GM12873 (cell line): ENCODE results near the gene LHX4.

Experiments used
- TF ChIP-seq, protein P1 (sequence below): IDR thresholded peaks from 2 replicates; pipeline ENCODE4 v1.5.1; 2012; ENCODE audit warnings: low read depth, mild to moderate bottlenecking, moderate library complexity, low read length, control low read depth; ENCODE audit not compliant: insufficient read depth; ENCODE audit errors: missing control alignments

The LHX4 gene

DNA sequence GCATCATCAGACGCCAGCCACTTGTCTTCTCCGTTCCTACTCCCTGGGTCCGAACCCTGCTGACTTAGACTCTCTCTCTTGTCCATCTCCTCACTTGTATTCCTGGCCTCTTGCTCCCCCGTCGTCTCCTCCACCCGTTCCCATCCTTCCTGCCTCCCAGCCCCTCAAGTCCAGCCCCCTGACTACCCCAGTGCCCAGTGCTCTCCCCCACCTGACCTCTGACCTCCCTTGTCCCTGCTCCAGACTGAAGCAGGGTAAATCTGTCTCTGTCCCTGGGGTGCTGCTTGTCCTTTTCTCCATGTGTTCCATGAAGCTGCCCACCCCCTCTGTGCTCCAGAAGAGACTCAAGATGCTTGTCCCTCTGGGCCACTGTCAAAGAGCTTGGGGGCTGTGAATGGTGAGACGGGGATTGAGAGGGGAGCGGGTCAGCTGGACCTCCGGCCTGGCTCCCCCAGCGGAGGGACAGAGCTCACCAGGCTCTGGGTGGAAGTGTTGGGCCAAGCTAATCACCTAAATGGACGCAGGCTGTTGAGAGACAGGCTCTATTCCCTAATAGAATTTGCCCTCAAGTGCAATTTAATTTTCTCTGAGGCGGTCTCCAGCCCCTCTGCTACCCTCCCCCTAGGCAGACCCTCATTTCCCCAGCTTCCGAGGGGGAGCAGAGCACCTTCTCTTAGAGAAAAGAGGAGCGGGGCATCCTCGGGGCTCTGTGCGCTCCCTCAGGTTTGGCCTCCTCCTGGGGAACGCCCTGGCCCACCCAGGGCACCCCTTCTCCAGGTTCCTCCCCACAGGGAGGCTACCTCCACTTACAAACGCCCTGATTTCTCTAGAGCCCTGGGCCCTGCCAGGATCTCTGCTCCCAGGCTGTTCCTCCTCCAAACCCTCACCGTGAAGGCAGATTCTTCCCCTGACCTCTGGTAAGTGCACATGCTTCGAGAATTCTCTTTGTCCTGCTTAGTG is 11.0 kb upstream of the LHX4 start:
- TF ChIP-seq, protein P1, sequence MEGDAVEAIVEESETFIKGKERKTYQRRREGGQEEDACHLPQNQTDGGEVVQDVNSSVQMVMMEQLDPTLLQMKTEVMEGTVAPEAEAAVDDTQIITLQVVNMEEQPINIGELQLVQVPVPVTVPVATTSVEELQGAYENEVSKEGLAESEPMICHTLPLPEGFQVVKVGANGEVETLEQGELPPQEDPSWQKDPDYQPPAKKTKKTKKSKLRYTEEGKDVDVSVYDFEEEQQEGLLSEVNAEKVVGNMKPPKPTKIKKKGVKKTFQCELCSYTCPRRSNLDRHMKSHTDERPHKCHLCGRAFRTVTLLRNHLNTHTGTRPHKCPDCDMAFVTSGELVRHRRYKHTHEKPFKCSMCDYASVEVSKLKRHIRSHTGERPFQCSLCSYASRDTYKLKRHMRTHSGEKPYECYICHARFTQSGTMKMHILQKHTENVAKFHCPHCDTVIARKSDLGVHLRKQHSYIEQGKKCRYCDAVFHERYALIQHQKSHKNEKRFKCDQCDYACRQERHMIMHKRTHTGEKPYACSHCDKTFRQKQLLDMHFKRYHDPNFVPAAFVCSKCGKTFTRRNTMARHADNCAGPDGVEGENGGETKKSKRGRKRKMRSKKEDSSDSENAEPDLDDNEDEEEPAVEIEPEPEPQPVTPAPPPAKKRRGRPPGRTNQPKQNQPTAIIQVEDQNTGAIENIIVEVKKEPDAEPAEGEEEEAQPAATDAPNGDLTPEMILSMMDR, result no peak

DNA sequence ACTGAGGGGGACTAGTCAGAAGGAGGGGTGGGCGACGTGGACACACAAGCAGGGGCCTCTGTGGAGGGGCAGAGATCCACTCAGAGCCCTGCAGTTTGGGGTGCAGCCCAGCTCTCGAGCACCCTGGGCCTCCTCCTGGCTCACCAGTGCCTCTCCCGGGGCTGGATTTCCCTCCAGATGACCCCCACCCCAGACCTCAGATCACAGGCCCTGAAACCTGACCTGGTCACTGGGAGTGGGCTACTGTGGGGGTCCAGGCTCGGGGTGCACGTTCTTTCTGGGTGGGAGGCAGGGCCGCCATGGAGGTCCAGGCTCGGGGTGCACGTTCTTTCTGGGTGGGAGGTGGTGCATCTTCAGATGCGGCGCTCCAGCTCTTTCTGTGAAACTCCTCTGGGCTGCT is 10.3 kb upstream of the LHX4 start:
- TF ChIP-seq, protein P1, result no peak

DNA sequence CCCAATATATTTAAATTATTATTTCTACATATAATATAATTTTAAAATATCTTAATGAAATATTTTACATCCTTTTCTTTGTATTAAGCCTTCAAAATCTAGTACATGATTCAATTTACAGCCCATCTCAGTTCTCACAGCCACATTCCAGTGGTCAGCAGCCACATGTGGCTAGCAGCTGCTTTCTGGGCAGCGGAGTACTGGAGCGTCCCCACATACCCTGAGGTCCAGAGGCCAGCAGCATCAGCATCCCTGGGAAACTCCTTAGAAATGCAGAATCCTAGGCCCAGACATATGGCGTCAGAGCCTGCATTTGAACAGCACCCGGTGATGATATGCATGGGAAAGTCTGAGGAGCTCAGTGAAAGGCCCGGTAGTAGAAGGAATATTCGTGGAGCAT is 8.6 kb upstream of the LHX4 start:
- TF ChIP-seq, protein P1, result no peak

DNA sequence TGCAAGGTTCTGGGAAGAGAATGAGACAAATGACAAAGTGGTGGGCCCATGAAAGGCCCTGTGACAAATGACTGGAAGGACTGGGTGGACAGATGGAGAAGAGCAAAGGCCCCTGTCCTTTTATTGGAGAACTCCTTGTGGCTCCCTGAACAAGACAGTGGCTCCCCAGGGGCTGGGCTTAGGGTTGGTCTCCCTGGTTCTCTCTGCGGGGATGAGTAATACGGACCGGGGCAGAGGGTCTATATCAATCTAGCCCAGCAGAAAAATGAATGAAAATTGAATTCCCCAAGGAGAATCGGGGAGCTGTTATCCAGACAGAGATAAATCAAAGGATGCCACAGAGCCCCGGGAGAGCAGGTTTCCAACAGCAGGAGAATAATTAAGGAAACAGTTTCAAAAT is 5.2 kb upstream of the LHX4 start:
- TF ChIP-seq, protein P1, result no peak

DNA sequence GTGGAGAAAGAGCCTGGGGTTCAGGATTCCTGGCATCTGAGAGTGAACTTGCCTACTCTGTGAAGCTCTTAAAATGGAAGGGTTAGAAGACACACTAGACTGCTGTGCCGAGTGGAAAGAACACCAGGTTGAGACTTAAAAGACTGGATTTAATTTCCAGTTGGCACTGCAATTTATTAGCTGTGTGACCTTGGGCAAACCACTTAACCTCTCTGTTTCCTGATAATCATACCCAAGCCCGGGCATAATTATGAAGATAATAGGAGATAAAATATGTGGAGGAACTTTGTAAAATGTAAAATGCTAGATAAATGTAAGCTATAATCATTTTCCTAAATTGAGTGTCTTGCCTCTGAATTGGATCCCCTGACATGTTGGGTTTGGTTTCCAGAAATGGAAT is 4.7 kb upstream of the LHX4 start:
- TF ChIP-seq, protein P1, result no peak

DNA sequence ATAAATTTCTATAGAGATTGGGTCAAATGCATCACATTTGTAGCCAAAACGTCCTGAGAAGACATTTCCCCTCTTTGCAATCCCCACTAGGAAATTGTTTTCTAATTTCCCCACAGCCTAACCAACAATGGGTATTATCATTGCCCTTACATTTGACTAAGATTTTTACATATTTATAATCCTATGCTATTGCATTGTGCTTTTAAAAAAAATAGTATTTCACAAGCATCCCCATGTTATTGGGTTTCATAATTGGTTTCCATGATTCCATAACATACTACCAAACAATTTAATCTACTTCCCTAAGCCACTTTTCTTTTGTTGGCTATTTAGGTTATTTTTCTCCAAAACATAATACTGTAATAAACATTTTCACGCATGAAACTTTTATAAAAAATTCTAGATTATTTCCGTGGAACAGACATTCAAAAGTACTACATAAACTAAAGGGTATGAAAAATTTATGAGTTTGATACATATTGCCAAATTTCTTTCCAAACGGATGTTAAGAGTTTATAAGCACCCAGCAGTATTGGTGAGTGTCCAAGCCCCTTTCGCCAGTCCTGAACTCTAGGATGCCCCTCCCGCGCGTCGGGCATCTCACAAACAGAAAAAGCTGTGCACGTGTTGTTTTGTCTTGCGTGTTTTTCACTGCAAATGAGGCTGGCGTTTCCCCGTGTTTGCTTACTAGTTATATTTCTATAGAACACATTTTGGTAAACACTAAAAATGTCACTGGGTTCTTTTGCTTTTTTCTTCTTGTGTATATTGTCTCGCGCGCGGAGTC is 2.0 kb upstream of the LHX4 start:
- TF ChIP-seq, protein P1, result no peak
